ENCODE data around the gene IL5.
"Not testable (repeated sequence)": the region's sequence is repeated elsewhere in the genome, so short reads cannot be mapped to it uniquely, and the experiment has no call there.

Gene IL5

GRCh38 chr5:132528866-132529634, 14.3 kb downstream of the IL5 start:
- DNase-seq: peak in 1 of 5 experiments; percentile 84

GRCh38 chr5:132528021-132528420, 15.3 kb downstream of the IL5 start:
- no peak for DNase-seq

- no peak for DNase-seq
These were observed 16.3 kb downstream of the IL5 start for GRCh38 chr5:132526974-132527564.

GRCh38 chr5:132526290-132526973, 16.9 kb downstream of the IL5 start:
- DNase-seq: peak in 2 of 5 experiments; percentile 24 to 59

GRCh38 chr5:132525299-132525724, 18.0 kb downstream of the IL5 start:
- DNase-seq: no peak

GRCh38 chr5:132524877-132525276, 18.4 kb downstream of the IL5 start:
- not testable (repeated sequence) for DNase-seq

- not testable (repeated sequence) for DNase-seq
These were observed 21.3 kb downstream of the IL5 start for GRCh38 chr5:132522067-132522466.

- not testable (repeated sequence) for DNase-seq
These were observed 29.5 kb downstream of the IL5 start for GRCh38 chr5:132513618-132514336.

- DNase-seq: no peak
These were observed 33.2 kb downstream of the IL5 start for GRCh38 chr5:132510076-132510475.

GRCh38 chr5:132506094-132506692, 37.1 kb downstream of the IL5 start:
- peak in 1 of 5 experiments; percentile 59 for DNase-seq

- DNase-seq: no peak
These were observed 37.7 kb downstream of the IL5 start for GRCh38 chr5:132505641-132506040.

GRCh38 chr5:132504746-132505145, 38.6 kb downstream of the IL5 start:
- no peak for DNase-seq

- DNase-seq: no peak
These were observed 40.1 kb downstream of the IL5 start for GRCh38 chr5:132503244-132503643.

GRCh38 chr5:132501961-132502931, 41.1 kb downstream of the IL5 start:
- DNase-seq: no peak

GRCh38 chr5:132501629-132501956, 41.7 kb downstream of the IL5 start:
- DNase-seq: no peak

- DNase-seq: peak in 4 of 5 experiments; percentile 52 to 78 (median 66)
These were observed 42.2 kb downstream of the IL5 start for GRCh38 chr5:132500931-132501628.

GRCh38 chr5:132500244-132500930, 42.9 kb downstream of the IL5 start:
- no peak for DNase-seq

GRCh38 chr5:132499440-132500243, 43.7 kb downstream of the IL5 start:
- DNase-seq: no peak

- no peak for DNase-seq
These were observed 44.5 kb downstream of the IL5 start for GRCh38 chr5:132498686-132499271.

Data from T-helper 2 cell (primary cell).